T follicular helper cell (primary cell): Measurements from ENCODE around the gene BRICD5.

Experiments
- DNase-seq: peaks from one replicate; pipeline ENCODE4 v3.0.0-alpha.2; 2020; ENCODE audit warnings: low read depth

Gene BRICD5

GRCh38 chr16:2199095-2199494 is 11.6 kb downstream of the BRICD5 start:
- DNase-seq, result no peak

- DNase-seq, result no peak
Observed at GRCh38 chr16:2198283-2198682, 12.4 kb downstream of the BRICD5 start.

DNA sequence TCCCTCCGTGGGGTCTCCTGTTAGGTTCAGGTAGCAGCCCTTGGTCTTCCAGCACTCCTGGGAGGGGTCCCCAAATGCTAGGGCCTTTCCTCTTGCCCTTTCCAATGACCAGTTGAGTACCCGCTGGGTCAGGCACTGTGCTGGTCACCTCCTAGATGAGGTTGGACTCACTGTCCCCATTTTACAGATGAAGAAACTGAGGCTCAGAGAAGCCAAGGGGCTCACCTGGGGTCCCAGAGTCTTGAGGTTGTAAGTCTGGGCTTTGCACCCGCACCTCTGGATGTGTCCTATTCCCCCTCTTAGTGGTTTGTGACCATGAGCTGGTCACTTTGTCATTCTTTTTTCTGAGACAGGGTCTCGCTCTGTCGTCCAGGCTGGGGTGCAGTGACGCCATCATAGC is 12.9 kb downstream of the BRICD5 start:
- DNase-seq, result no peak

GRCh38 chr16:2196981-2197511 is 13.6 kb downstream of the BRICD5 start:
- no peak for DNase-seq

- DNase-seq, result no peak
Observed at GRCh38 chr16:2196162-2196980, 14.3 kb downstream of the BRICD5 start, which contains the start of gene CASKIN1. Gene CASKIN1, minus strand, starts transcription at chr16:2196605. Its CDS starts 173 bp downstream, at chr16:2196432.

DNA sequence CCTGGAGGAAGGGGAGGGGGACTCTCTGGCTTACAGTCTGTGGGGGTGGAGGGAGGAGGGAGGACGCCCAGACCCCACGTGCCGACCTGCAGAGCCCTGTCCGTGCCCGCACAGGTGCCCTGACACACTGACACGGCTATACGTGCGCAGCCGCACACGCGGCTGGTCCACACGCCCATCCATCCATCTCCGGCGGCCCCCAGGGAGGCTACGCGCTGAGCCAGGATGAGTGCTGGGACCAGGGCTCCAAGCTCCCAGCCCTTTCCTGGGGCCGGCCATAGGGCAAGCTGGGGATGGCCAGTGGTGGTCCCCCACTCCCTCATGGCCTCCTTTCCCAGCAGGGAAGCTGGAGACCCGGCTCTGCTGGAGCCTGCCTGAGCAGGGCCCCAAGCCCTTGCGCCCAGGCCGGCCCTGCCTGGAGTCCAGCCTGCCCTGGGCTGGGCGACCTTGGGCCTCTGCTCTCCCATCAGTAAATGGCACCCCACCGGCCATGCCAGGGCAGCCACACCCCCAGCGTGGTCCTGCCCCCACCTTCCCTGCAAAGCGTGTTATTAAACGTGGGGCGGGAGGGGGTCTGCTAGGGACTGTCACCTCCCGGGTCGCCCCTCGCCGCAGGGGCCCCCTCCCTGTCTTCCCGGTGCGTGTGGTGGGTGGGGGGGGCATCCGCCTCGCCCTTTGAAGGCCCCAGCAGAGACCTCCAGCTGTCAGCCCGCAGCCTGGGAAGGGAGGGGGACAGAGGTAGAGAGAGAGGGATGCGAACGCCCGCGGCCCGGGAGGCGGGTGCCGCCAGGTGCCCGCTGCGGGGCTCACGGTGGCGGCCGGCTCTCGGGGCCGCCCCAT is 15.1 kb downstream of the BRICD5 start:
- no peak for DNase-seq

DNA sequence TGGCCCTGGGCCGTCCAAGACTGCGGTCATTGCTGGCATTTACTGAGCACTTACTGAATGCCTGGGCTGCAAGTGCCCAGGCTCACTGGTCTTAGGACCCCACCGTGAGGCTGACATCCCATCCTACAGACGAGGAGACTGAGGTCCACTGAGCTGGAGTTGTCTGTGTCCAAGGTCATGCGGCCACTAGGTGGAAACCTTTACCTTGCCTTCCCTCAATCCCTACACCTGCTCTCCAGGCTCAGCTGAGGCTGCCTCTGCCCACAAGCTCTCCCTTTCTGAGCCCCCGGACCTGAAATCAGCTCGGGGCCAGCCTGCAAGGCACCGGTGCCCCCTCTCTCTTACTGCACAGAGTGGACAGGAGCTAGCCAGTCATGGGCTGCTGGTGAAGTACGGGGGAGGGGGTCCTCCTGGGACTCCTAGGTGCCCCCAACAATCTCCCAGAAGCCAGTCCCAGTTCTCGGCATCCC is 15.8 kb downstream of the BRICD5 start:
- DNase-seq, result peak; percentile 38

DNA sequence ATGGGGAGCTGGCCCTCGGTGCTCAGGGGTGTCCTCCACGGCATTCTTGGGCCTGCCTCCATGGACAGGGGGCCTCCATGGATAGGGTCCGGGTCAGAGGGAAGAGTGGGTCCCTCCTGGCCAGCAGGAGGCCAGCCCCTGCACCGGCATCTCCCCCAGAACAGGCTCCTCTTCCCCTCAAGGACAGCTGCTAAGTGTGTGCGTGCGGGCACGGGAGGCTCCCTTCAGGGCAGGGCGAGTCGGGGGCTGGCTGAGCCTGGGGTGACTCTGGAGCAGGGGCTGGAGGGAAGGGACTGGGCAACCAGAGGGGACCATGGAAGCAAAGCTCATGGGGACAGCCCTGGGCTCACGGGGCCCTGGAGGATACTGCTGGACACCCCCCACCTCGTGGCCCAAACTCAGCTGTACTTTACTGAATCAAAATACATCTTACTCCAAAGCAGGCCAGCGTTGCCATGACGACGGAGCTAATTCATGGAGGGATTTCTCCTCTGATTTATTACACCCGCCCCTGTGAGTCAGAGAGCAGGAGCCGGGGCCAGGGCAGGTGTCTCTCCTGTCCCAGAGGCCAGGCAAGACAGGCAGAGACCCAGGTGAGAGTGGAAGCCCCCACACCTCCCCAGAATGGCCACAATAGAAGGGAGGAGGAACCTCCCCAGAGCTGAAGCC is 16.4 kb downstream of the BRICD5 start:
- DNase-seq, result no peak

- DNase-seq, result no peak
Observed at GRCh38 chr16:2191446-2191706, 19.3 kb downstream of the BRICD5 start.

DNA sequence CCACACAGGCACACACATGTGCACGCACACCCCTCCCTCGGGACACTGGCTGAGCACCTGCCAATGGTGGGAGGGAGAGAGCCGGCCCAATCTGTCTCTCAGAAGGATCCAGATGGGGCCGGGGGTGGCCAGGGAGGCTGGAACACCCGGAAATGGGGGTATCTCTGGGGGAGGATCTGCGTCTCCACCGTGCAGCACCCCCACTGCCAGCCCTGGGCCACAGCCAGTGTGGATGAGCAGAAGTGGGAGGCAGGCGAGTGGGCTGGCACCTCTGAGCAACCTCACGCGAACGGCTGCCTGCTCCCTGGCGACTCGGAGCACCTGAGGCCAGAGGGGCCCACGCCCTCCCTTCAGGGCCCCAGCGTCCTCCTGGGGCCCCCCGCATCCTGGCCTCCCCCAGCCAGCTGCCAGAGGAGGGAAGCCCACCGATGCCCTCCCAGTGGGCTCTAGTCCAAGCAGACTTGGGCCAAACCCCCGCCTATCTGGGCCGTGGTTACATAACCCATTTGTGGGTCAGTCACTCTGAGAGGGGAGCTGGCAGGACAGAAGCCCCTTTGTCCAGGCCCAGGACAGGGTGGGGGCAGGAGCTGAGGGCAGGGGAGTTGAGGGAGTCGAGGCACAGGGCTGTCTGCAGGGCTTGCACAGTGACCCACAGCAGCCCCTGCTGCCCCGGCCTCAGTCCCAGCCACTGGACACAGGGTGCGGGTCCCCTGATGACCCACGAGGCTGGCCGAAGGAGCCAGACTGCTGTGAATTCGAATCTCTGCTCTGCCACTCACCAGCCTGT is 19.8 kb downstream of the BRICD5 start:
- DNase-seq, result no peak

DNA sequence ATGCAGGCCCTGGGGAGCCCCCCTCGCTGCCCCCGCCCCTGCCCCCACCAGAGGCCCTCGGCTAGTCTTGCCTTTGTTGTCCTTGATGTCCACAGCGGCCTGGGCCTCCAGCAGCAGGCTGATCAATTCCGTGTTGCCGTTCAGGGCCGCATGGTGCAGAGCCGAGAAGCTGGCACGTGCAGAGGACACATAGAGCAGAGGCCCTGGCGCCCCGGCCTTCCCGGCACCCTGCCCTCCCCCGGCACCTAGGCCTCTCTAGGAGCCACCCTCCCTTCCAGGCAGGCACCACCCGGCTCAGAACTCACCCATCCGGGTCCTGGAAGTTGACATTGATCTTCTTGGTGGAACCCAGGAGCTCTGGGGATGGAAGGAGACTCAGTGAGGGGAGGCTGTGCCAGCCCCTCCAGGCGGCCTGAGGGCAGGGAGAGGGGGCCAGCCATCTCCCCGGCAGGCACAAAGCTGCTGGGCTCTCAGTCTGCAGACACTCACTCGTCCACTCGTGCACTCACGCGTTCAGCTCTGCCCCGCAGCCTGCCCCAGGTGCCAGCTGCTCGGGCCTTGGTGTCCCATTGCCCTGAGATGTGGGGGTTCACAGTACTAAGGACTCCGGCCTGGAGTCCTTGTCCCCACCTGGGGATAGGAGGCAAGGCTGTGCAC is 20.5 kb downstream of the BRICD5 start:
- no peak for DNase-seq

- DNase-seq, result no peak
Observed at GRCh38 chr16:2189252-2189893, 21.3 kb downstream of the BRICD5 start.

DNA sequence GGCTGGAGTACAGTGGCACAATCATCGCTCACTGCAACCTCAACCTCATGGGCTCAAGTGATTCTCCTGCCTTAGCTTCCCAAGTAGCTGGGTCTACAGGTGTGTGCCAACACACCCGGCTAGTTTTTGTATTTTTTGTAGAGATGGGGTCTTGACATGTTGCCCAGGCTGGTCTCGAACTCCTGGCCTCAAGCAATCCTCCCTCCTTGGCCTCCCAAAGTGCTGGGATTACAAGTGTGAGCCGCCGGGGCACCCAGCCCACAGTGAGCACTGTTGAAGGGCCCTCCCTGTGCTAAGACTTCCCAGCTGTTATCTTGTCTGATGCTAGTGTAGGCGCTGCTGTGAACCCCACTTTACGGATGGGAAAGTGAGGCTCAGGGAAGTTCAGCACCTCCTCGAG is 22.3 kb downstream of the BRICD5 start:
- no peak for DNase-seq

GRCh38 chr16:2187212-2187611 is 23.5 kb downstream of the BRICD5 start:
- DNase-seq, result no peak

DNA sequence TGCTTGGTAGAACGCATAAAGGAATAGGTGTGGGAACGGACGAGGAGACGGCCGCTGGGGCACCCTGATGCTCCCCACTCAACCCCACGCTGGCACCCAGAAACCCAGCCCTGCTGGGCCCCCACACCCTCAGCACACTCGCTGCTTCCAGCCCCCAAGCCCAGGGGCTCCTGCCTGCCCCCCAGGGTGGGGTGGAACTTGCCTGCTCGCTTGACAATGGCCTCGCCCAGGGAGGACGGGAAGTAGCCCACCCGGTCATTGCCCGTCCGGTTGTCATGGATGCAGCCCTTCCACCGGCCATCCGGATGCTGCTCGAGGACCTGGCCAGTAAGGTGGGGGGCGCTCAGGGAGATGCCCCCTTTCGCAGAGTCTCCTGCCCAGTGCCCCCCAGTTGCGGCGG is 24.2 kb downstream of the BRICD5 start:
- DNase-seq, result no peak

DNA sequence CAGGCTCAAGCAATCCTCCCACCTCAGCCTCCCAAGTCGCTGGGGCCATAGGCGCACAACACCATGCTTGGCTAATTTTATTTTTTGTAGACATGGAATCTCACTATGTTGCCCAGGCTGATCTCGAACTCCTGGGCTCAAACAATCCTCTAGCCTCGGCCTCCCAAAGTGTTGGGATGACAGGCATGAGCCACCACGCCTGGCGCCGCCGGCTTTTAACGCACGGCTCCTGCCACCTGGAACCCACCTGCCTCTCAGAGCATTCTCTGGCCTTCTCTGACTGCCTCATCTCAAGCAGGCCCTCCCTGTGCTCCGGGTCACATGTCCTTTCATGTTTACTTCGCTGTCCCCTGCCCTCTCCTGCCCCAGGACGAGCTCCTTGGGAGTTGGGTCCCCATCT is 24.6 kb downstream of the BRICD5 start:
- DNase-seq, result no peak

- DNase-seq, result no peak
Observed at GRCh38 chr16:2184962-2185361, 25.7 kb downstream of the BRICD5 start.

DNA sequence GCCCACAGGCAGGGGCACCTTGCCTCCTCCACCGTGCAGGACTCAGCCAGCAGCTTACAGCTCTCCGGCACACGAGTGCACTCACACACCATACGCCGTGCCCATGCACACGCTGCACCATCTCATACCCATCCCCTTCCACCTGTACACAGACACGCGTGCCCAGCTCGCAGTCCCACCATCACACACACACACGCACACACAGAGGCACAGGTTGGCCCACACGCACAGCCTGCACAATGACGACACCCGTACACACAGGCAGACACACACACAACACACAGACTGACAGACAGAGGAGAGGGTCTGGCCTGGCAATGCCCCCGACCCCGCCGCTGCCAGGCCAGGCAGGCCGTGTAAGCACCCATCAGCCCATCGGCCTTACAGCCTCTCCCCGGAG is 26.3 kb downstream of the BRICD5 start:
- no peak for DNase-seq

- DNase-seq, result no peak
Observed at GRCh38 chr16:2183671-2184070, 27.0 kb downstream of the BRICD5 start.

DNA sequence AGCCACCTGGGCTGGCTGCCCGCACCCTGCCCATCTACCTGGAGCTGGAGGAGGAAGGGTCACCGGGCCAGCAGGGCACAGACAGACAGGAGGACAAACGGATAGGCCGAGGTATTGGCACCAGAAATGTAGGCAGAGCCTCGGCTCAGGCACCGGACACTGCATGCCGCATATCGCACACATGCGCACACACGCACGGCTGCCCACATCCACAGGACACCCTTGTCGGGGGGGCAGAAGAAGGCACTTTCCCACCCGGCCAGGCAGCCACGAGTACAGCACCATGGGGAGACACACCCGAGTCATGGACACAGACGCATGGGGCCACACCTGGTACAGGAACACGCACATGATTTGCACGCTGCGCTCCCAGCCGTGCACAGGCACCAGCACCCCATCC is 28.7 kb downstream of the BRICD5 start:
- DNase-seq, result no peak
